ENCODE data around the gene TBC1D10A. TPM values are rescaled to one million over a fixed set of nuclear protein-coding genes. Genes with fewer than 3 reads are reported as not detected.

Gene TBC1D10A
- total RNA-seq, 1 donor from 2014 or later, result 32.7 TPM

GRCh38 chr22:30371321-30371720 lies 44.6 kb upstream of the TBC1D10A start:
- TF ChIP-seq EZH2 (IDR thresholded peaks at IDR 0.05; ENCODE audit: insufficient read depth, low read length), result no peak
- no peak for TF ChIP-seq CTCF (IDR thresholded peaks at IDR 0.05; ENCODE audit: insufficient read depth, low read depth, low read length)
- H3K4me3 ChIP-seq (ENCODE audit: insufficient read depth, low read depth, low read length), result no peak overlapping the region
- H3K4me2 ChIP-seq (ENCODE audit: low read length), result no peak overlapping the region
- no peak overlapping the region for H3K27ac ChIP-seq (ENCODE audit: low read depth, low read length)
- no peak overlapping the region for H3K9ac ChIP-seq (ENCODE audit: low read length)
- Mint-ChIP-seq H3K36me3 (ENCODE audit: low read depth, unreplicated experiment) (peaks cover 15% of the 10 kb centered on the region), H3K4me1 (ENCODE audit: low read depth, unreplicated experiment) (no peaks in the 10 kb centered on the region), H3K9me3 (ENCODE audit: unreplicated experiment) (no peaks in the 10 kb centered on the region), H3K27ac (ENCODE audit: unreplicated experiment) (no peak overlapping the region), H3K4me3 (ENCODE audit: unreplicated experiment) (no peak overlapping the region), H3K27me3 (ENCODE audit: low read depth, unreplicated experiment) (no peaks in the 10 kb centered on the region)
- no peak for FAIRE-seq
- no peaks in the 10 kb centered on the region for H3K27me3 ChIP-seq (ENCODE audit: insufficient read depth, low read length)
- peaks cover 13% of the 10 kb centered on the region for H4K20me1 ChIP-seq (ENCODE audit: insufficient read depth, low read length)
- H2AFZ ChIP-seq (ENCODE audit: low read depth, low read length), result no peak overlapping the region
- H3K4me1 ChIP-seq (ENCODE audit: insufficient read depth, low read length), result no peaks in the 10 kb centered on the region
- H3K9me3 ChIP-seq (ENCODE audit: insufficient read depth, low read depth, low read length), result no peaks in the 10 kb centered on the region
- H3K36me3 ChIP-seq (ENCODE audit: insufficient read depth, low read length), result no peaks in the 10 kb centered on the region
- H3K79me2 ChIP-seq (ENCODE audit: insufficient read depth, low read length), result no peaks in the 10 kb centered on the region
- DNase-seq (ENCODE audit: low read depth), result no peak

GRCh38 chr22:30370641-30371230 lies 44.0 kb upstream of the TBC1D10A start:
- no peak overlapping the region for H3K27ac Mint-ChIP-seq (ENCODE audit: unreplicated experiment)
- Histone ChIP-seq H3K9ac (ENCODE audit: low read length) (no peak overlapping the region), H3K9me3 (ENCODE audit: insufficient read depth, low read depth, low read length) (no peaks in the 10 kb centered on the region), H3K4me1 (ENCODE audit: insufficient read depth, low read length) (no peaks in the 10 kb centered on the region), H2AFZ (ENCODE audit: low read depth, low read length) (no peak overlapping the region), H3K27ac (ENCODE audit: low read depth, low read length) (no peak overlapping the region), H3K4me3 (ENCODE audit: insufficient read depth, low read depth, low read length) (no peak overlapping the region), H3K36me3 (ENCODE audit: insufficient read depth, low read length) (no peaks in the 10 kb centered on the region), H3K79me2 (ENCODE audit: insufficient read depth, low read length) (no peaks in the 10 kb centered on the region), H3K4me2 (ENCODE audit: low read length) (no peak overlapping the region), H3K27me3 (ENCODE audit: insufficient read depth, low read length) (no peaks in the 10 kb centered on the region), H4K20me1 (ENCODE audit: insufficient read depth, low read length) (peaks cover 12% of the 10 kb centered on the region)
- no peaks in the 10 kb centered on the region for H3K27me3 Mint-ChIP-seq (ENCODE audit: low read depth, unreplicated experiment)
- no peaks in the 10 kb centered on the region for H3K9me3 Mint-ChIP-seq (ENCODE audit: unreplicated experiment)
- no peak for TF ChIP-seq CTCF (IDR thresholded peaks at IDR 0.05; ENCODE audit: insufficient read depth, low read depth, low read length)
- no peak for TF ChIP-seq EZH2 (IDR thresholded peaks at IDR 0.05; ENCODE audit: insufficient read depth, low read length)
- DNase-seq (ENCODE audit: low read depth) (no peak), FAIRE-seq (no peak)
- H3K4me1 Mint-ChIP-seq (ENCODE audit: low read depth, unreplicated experiment), result no peaks in the 10 kb centered on the region
- H3K4me3 Mint-ChIP-seq (ENCODE audit: unreplicated experiment), result no peak overlapping the region
- H3K36me3 Mint-ChIP-seq (ENCODE audit: low read depth, unreplicated experiment), result peaks cover 16% of the 10 kb centered on the region

GRCh38 chr22:30368420-30368819 lies 41.7 kb upstream of the TBC1D10A start:
- no peak for FAIRE-seq
- TF ChIP-seq CTCF (IDR thresholded peaks at IDR 0.05; ENCODE audit: insufficient read depth, low read depth, low read length), result no peak
- no peak for TF ChIP-seq EZH2 (IDR thresholded peaks at IDR 0.05; ENCODE audit: insufficient read depth, low read length)
- no peak overlapping the region for H3K27ac Mint-ChIP-seq (ENCODE audit: unreplicated experiment)
- no peak for DNase-seq (ENCODE audit: low read depth)
- Histone ChIP-seq H3K36me3 (ENCODE audit: insufficient read depth, low read length) (no peaks in the 10 kb centered on the region), H3K79me2 (ENCODE audit: insufficient read depth, low read length) (no peaks in the 10 kb centered on the region), H2AFZ (ENCODE audit: low read depth, low read length) (no peak overlapping the region), H3K4me3 (ENCODE audit: insufficient read depth, low read depth, low read length) (no peak overlapping the region), H3K27ac (ENCODE audit: low read depth, low read length) (no peak overlapping the region), H3K9me3 (ENCODE audit: insufficient read depth, low read depth, low read length) (no peaks in the 10 kb centered on the region), H3K9ac (ENCODE audit: low read length) (no peak overlapping the region), H3K27me3 (ENCODE audit: insufficient read depth, low read length) (no peaks in the 10 kb centered on the region), H3K4me2 (ENCODE audit: low read length) (no peak overlapping the region), H3K4me1 (ENCODE audit: insufficient read depth, low read length) (no peaks in the 10 kb centered on the region), H4K20me1 (ENCODE audit: insufficient read depth, low read length) (no peaks in the 10 kb centered on the region)
- no peaks in the 10 kb centered on the region for H3K4me1 Mint-ChIP-seq (ENCODE audit: low read depth, unreplicated experiment)
- H3K9me3 Mint-ChIP-seq (ENCODE audit: unreplicated experiment), result no peaks in the 10 kb centered on the region
- no peak overlapping the region for H3K4me3 Mint-ChIP-seq (ENCODE audit: unreplicated experiment)
- no peaks in the 10 kb centered on the region for H3K27me3 Mint-ChIP-seq (ENCODE audit: low read depth, unreplicated experiment)
- H3K36me3 Mint-ChIP-seq (ENCODE audit: low read depth, unreplicated experiment), result peaks cover 9% of the 10 kb centered on the region

Measured in astrocyte (in vitro differentiated cells and primary cell).